SK-N-SH treated with all-trans-retinoic acid at 6 μM for 48 hours (cell line): ENCODE data around the gene SFXN1.

ENCODE experiments used
- ARNTL ChIP-seq: fragments of 450-650 bp; formaldehyde crosslinking; IDR thresholded peaks from 2 replicates; pipeline ENCODE4 v1.5.0; 2020; ENCODE audit warnings: low read depth, mild to moderate bottlenecking, moderate library complexity, borderline replicate concordance
- BACH2 ChIP-seq: fragments of 250-450 bp; sonication (Bioruptor Pico); IDR thresholded peaks from 2 replicates; pipeline ENCODE4 v1.9.0; 2021; ENCODE audit warnings: mild to moderate bottlenecking, borderline replicate concordance
- CREB5 ChIP-seq: fragments of 250-450 bp; sonication (Bioruptor Pico); IDR thresholded peaks from 2 replicates; pipeline ENCODE4 v1.5.1; 2020; ENCODE audit warnings: low read depth, mild to moderate bottlenecking, moderate library complexity
- ESRRG ChIP-seq: fragments of 250-450 bp; sonication (Bioruptor Pico); IDR thresholded peaks from 2 replicates; pipeline ENCODE4 v1.6.1; 2021; ENCODE audit warnings: mild to moderate bottlenecking
- OSR1 ChIP-seq: fragments of 250-450 bp; sonication (Bioruptor Pico); IDR thresholded peaks from 2 replicates; pipeline ENCODE4 v1.8.0; 2022; ENCODE audit warnings: moderate library complexity, mild to moderate bottlenecking, inconsistent platforms
- ZC3H10 ChIP-seq: fragments of 250-450 bp; sonication (Bioruptor Pico); IDR thresholded peaks from 2 replicates; pipeline ENCODE4 v1.5.1; 2021; ENCODE audit warnings: mild to moderate bottlenecking, moderate library complexity
- ZFP30 ChIP-seq: fragments of 450-650 bp; formaldehyde crosslinking; IDR thresholded peaks from 2 replicates; pipeline ENCODE4 v1.5.0; 2022; ENCODE audit warnings: mild to moderate bottlenecking, moderate library complexity
- ZNF565 ChIP-seq: fragments of 450-650 bp; formaldehyde crosslinking; conservative IDR thresholded peaks from 2 replicates; pipeline ENCODE4 v1.5.0; 2020; ENCODE audit warnings: low read depth, mild to moderate bottlenecking, moderate library complexity

GRCh38 chr5:175520321-175520720 is 42.0 kb downstream of the SFXN1 start:
- TF ChIP-seq ZNF565 (CRISPR knock-in tag) (no peak), ESRRG (no peak), ARNTL (CRISPR knock-in tag) (no peak), ZC3H10 (CRISPR knock-in tag) (no peak), CREB5 (CRISPR knock-in tag) (no peak), ZFP30 (CRISPR knock-in tag) (no peak), BACH2 (CRISPR knock-in tag) (no peak), OSR1 (CRISPR knock-in tag) (no peak)
